HG02981 (cell line): ENCODE data around the gene PALLD.

Experiments used
- ATAC-seq: cut with Tn5 transposase; IDR thresholded peaks from one replicate; pipeline ENCODE4 v1.9.1; 2021; ENCODE audit warnings: mild to moderate bottlenecking, moderate library complexity; ENCODE audit not compliant: unreplicated experiment

Gene PALLD

GRCh38 chr4:168751263-168752225, 254.7 kb downstream of the PALLD start:
- ATAC-seq = no peak

DNA sequence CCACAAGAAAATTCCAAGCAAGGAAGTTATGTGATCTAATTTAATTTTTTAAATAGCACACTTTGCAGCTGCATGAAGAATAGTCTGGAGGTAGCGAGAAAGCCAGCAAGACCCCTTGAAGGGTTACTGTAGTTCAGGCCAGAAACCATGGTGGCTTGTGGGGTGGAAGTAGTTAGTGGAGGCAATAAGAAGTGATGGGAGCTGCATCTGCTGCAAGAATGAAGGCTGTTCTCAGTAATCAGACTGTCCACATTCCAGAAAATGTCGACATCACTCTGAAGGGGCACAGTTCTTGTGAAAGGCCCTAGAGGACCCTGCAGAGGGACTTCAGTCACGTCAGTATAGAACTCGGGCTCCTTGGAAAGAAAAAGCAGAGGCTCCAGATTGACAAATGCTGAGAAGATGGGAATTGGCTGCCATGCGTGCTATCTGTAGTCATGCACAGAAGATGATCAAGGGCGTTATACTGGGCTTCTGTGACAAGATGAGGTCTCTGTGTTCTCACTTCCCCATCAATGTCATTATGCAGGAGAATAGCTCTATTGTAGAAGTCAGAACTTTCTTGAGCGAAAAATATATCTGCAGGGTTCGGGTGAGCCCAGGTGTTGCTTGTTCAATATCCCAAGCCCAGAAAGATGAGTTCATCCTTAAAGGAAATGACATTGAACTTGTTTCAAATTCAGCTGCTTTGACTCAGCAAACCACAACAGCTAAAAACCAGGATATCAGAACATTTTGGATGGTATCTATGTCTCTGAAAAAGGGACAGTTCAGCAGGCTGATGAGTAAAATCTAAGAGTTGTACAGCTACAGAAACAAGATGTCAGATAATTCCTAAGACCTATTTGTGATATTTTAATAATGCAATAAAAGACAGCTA, 259.0 kb downstream of the PALLD start:
- no peak for ATAC-seq

- ATAC-seq = no peak
Observed at GRCh38 chr4:168757500-168757899, 260.6 kb downstream of the PALLD start.

GRCh38 chr4:168758351-168758876, 261.6 kb downstream of the PALLD start:
- ATAC-seq = no peak

GRCh38 chr4:168759321-168759720, 262.5 kb downstream of the PALLD start:
- no peak for ATAC-seq

- ATAC-seq = no peak
Observed at GRCh38 chr4:168759959-168760527, 263.2 kb downstream of the PALLD start.

GRCh38 chr4:168761066-168761465, 264.2 kb downstream of the PALLD start:
- ATAC-seq = no peak

DNA sequence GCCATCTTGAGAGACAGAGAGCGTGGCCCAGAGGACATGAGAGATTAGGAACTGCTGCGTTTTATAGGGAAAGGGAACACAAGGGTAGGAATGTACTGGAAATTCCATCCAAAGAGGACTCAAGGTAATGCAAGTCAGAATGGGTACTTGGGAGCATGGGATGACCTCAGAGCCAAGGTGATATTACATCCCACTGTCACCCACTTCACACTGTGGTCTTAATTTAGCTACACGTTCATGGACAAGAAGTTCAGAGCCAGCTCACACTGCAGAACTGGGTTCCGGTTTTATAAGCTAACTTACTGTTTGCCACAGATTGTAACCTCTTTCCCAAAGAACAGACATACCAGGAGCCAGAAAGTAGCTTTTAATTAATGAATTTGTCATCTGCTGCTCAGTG, 268.5 kb downstream of the PALLD start:
- no peak for ATAC-seq

DNA sequence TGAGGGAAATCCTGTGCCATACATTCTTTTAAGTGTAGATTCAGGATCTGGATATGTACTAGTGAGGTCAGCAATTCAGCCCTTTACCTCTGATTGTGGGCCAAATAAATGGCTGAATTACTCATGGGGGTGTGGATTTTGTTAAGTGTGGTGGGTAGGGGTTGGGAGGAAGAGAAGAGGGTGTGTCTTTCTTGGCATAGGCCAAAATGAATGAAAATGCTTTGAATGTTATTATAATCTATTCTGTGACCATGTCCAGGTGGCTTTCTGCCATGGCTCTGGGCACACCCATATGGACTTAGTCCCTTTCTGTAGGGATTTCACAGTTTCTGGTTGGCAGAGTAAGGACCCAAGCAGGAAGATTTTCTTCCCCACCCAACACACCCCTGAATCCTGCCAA, 268.9 kb downstream of the PALLD start:
- ATAC-seq = no peak

DNA sequence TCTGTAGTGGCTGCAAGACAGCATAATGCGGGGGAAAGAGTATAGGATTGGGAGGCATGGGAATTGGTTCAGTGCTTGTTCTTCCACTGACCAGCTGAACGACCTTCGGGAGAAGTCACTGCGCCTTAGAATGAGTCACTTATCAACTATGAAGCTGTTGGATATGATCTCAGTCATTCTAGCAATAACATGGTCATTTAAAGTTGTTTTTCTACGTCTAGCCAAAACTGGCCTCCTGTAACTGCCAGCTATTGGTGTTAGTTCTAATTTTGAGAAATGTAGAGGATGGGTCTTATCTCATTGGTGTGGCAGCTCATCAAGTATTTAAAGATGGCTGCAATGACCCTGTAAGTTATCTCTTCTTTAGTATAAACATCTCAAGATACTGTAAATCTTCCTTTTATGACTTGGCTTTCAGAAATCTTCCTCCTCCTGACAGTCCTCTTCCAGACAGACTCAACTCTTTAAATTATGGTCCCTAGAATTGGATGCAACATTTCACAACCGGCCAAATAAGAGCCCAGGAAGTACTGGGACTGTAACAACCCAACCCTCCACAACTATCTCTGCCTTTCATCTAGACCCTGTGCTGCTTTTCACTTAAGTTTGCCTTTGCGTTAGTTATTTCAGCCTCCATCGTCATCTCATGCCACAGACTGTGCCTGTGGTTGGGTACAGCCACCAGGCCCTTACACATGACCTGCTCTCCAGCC, 269.9 kb downstream of the PALLD start:
- ATAC-seq = no peak

DNA sequence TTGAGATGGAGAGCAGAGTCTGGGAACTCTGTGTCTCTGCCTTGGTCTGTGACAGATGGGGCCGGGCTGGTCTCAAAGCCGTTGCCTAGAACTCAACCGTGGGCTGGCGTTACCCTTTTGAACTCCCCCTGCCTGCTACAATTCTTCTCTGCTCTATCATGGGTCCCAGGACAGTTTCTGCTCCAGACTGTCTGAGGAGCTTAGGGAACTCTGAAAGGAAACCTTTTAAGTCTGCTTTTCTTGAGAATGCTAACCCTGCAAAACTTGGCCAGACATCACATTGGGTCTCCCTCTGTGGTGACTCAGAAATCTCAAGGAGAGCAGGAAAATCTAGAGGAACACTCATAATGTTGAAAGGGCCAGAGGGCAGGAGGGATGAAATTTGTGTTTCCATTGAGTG, 272.6 kb downstream of the PALLD start:
- no peak for ATAC-seq

GRCh38 chr4:168769837-168770236, 273.0 kb downstream of the PALLD start:
- no peak for ATAC-seq

DNA sequence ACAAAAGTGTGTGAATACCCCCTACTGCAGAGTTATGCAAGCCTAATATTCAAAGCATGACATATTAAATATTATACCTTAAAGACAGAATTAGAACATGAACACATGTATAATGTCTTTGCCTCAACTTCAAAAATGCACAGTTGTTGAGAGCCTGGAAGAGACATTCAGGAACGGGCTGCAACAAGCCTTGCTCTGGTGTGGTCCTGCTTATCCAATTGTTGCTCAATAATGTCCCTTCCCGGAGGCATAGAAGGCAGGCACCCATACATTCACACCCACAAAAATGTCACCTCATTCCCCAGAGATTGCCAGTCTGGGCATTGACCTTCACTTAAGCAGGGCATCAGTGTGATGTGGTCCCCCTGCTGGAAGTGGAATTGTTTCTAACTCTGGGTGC, 274.4 kb downstream of the PALLD start:
- ATAC-seq = no peak

DNA sequence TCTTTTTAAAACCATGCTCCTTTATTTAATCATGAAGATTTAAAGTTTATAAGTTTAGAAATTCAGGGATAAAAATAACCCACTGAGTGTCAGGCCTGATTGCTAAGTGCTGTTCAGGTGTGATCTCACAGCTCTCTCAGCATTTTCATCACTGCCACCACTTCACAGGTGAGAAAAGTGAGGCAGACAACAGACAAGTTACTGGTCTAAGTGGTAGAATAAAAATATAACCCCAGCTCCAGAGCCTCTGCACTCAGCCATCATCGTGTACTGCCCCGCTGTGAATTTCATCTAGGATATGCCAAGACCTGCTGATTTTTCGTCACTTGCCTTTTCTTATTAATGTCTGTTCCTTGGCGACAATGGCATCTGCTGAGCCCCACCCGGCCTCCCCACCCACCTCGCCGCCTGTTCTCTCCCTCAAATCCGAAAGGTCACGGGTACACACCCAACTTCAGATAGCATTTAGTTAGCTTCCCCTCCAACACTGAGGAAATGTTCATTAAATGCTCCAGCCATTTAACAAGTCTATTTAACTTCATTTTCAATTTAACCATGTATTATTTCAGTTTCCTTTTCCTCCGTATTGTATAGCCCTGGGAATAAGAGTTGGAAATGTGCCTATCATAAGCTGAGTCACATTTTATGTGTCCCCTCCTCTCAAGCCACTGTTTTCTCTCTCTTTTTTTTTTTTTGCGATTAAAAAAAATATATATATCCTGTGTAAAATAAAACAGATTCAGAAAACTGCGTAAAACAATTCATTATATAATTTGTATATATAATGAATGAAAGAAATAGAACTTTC, 276.7 kb downstream of the PALLD start:
- no peak for ATAC-seq

- no peak for ATAC-seq
Observed at GRCh38 chr4:168776382-168776781, 279.5 kb downstream of the PALLD start.

GRCh38 chr4:168777277-168777965, 280.6 kb downstream of the PALLD start:
- ATAC-seq = no peak

- ATAC-seq = no peak
Observed at GRCh38 chr4:168781341-168781740, 284.5 kb downstream of the PALLD start.

DNA sequence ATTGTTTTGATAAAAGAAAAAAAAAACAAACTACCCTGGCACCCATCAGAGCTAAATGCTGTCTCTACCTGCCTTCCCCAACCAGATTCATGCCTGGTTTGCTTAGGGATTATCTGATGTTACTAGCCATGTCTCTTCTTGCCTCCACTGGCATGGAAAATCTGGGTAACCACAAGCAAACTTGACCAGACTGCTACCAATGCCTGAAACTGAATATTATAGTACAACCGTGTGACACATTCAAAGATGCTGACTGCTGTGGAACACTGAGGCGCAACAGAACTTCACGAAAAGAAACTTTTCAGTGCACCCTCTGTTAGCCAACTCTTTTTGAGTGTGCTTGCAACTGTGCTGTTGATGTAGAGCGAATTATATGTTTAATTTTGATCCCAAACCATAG, 285.1 kb downstream of the PALLD start:
- ATAC-seq = no peak

GRCh38 chr4:168782439-168782838, 285.6 kb downstream of the PALLD start:
- no peak for ATAC-seq
